ES-I3 (cell line): Measurements from ENCODE around the gene COL24A1.

Source experiments
- H3K36me3 ChIP-seq: 2 replicates; pipeline ENCODE4 v1.6.1; 2013; ENCODE audit warnings: mild to moderate bottlenecking, low read length, control low read depth, moderate library complexity; ENCODE audit not compliant: insufficient read depth
- H3K4me1 ChIP-seq: 2 replicates; pipeline ENCODE4 v1.6.1; 2013; ENCODE audit warnings: mild to moderate bottlenecking, control low read depth, low read length; ENCODE audit not compliant: insufficient read depth
- H3K9ac ChIP-seq: 2 replicates; pipeline ENCODE4 v1.6.1; 2013; ENCODE audit warnings: low read depth, mild to moderate bottlenecking, low read length, moderate library complexity
- H3K9me3 ChIP-seq: 2 replicates; pipeline ENCODE4 v1.6.1; 2013; ENCODE audit warnings: mild to moderate bottlenecking, low read length, moderate library complexity; ENCODE audit not compliant: control insufficient read depth, insufficient read depth

COL24A1 gene

DNA sequence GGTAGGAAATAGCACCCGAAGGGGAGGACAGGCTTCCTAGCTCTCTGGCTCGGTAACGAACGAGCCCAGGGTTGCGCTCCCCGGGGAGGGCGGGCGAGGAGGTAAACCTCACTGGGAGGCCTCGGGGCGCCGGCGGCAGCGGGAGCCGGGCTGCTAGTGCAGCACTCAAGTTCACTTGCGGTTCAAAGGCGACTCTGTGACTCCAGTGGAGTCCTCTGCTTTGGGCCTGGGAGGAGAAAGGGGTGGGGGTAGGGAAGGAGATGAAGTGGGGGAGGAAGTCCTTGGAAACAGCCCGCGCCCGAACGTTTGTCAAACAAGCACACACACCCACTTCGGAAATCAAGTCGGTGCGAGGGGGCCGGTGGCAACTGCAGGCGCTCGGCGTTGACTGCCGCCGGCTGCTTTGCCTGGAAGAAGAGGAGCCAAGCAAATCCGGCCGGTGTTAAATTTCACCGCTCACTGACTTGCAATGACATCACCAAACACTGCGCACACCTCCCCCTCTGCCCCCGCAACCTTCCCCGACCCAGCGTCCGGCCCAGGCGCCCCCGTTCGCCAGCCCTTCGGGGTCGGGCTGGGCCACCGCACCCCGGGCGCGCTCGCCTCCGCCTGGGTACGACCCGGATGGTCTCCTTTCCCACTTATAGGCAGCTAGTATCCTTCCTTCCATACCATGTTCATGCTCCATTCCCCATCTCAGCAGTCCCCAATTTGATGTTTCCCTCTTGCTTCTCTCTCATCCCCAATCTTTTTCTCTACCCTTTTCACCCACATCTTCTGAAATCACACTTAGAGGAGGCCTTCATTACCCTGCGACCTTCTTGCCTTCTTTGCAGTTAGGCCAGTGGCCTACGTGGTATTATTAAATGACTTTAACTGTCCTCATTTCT, at the start of gene COL24A1:
TSS of gene COL24A1 (minus strand) at position 207 of the 890 bp plus-strand sequence. CDS start 376 bp downstream, outside the sequence.
- H3K9me3 ChIP-seq, result no peaks in the 10 kb centered on the region; the same call in 1 of the 2 replicates
- peak within 1 kb of the TSS; percentile 44 for H3K9ac ChIP-seq
- H3K36me3 ChIP-seq, result no peaks in the 10 kb centered on the region
- H3K4me1 ChIP-seq, result peaks cover 3% of the 10 kb centered on the region; the same call in 1 of the 2 replicates

DNA sequence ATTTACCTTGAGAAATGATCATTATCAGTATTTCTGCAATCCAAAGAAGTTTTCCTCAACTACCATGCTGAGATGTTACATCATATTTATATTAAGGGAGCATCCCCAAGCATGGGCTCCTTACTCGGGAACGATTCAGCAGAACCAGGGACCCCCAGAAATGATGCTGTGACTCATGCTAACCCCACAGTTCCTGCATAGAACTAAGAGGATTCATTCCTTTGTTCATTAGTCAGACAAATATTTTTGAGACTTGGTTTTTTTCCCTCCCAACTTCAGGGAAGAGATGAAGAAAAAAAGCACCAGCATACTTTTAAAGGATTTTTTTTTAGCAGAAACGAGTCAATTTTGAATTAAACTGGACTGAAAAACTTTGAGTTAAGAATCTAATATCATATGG, 49.2 kb upstream of the COL24A1 start:
- no peak overlapping the region for H3K9ac ChIP-seq
- no peaks in the 10 kb centered on the region for H3K36me3 ChIP-seq
- no peaks in the 10 kb centered on the region for H3K4me1 ChIP-seq
- no peaks in the 10 kb centered on the region for H3K9me3 ChIP-seq

DNA sequence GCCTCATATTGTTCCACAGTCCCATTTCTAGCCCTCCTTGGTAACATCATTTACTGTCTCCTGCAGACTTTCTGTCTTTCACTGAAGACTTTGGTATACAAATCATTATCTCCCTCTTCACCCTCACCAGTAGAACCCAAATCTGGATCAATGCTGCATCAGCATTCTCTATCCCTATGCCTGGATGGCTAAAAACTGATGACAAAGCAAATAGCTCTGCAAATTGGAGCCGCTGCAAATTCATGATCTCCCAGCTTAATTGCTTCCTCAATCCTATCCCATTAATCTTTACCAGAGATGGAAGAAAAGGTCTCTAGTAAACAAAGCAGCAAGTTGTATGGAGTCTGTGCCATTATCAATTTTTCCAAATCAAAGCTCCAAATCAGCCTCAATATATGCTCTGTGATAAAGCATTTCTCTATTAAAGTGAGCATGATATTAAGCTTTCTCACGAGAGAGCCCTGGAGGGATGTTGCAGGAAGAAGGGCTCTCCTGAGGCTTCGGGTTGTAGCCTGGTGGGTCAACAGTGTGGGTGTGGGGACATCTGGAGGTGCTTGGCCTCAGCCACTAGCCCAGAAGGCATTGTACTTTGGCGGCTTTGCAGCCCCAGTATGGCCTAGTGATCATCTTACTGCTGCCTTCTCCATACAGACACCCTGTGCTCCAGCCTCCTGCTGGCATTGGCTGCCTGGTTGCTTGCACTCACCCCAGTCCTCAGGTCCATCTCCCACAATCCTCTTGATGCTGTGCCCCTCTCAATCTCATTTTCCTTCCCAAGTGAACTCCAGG, 46.2 kb upstream of the COL24A1 start:
- Histone ChIP-seq H3K36me3 (no peaks in the 10 kb centered on the region), H3K4me1 (no peaks in the 10 kb centered on the region), H3K9ac (no peak overlapping the region), H3K9me3 (no peaks in the 10 kb centered on the region)

DNA sequence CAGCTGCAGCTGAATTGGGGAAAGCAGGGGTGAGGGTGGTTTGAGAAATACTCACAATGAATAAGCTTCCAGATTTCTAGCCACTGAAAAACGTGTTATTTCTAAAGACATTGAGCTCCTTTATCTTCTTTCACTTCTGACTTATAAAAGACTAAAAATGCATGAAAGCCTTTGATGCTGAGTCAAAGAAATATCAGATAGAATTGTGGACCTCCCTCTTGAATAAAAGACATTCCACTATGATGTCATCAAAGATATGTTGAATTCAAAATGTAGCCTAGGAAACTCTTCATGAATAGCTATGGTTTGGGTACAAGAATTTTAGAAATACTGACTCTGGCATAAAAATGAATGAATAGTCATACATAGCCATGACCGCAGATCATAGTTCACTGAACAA, 44.7 kb upstream of the COL24A1 start:
- Histone ChIP-seq H3K36me3 (no peaks in the 10 kb centered on the region), H3K9me3 (no peaks in the 10 kb centered on the region), H3K9ac (no peak overlapping the region), H3K4me1 (no peaks in the 10 kb centered on the region)

DNA sequence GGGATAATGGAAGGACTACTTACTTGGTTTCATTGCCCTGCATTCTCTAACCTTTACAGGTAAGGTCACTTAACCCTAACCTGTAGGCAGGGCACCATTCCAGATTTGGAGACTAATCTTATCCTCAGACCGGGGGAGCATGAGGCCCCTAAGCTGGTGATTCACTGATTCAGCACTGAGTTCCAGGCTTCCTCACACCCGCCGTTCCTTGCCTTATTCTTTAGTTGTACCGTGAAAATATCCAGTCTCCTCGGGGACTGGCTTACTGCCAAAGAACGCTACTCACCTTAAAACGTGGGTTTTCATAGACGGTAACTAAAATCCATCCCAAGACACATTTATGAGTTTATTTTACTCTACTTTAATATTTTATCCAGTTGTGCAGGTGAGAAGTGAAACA, 44.3 kb upstream of the COL24A1 start:
- H3K36me3 ChIP-seq, result no peaks in the 10 kb centered on the region
- no peaks in the 10 kb centered on the region for H3K9me3 ChIP-seq
- H3K9ac ChIP-seq, result no peak overlapping the region
- no peaks in the 10 kb centered on the region for H3K4me1 ChIP-seq

DNA sequence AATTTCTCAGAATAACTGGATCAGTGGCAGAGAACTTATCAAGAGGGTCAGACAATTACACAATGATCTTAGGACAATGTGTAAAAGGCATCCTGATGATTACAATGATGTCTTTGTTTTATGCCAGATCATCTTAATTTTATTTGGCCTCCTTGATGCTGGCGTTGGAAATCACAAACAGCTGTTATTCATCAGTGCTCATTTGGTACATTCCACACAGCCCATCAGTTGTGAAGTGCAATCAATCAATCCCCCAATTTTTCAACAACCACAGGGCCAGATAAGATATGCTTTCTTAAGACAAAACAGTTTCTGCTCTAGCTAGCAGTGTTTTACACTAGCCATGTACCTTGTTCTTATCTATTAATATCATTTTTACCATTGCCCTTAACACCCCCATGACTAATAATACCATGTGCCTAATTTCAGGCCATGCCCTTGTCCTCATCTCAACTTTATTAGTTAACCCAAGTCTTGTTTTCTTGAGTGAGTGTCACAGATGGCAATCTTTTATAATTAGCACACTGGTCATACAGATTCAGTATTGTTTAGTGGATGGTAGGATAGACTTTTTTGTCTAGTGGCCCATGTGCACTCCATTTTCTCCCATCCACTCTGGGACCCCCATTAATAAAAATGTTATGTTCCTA, 40.8 kb upstream of the COL24A1 start:
- H3K36me3 ChIP-seq, result no peaks in the 10 kb centered on the region
- H3K9me3 ChIP-seq, result no peaks in the 10 kb centered on the region
- H3K9ac ChIP-seq, result no peak overlapping the region
- H3K4me1 ChIP-seq, result no peaks in the 10 kb centered on the region; the same call in 1 of the 2 replicates

DNA sequence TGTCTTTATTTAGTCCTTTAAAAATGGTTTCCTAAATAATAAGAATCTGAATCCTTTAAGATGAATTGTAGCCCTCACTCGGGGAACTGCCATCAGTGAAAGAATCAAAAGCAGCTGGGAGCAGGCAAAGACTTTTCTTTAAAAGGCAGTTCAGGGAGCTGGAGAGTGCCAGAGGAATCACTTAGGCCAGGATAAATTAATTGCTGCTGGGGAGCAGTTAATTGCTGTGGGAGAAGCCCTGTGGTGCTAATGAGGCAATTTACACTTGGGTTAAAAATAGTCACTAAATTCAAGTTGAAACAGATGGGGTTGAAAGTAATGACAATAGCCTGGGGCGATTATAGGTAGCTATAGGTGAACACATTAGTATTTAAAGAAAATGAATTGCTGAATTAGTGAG, 38.7 kb upstream of the COL24A1 start:
- Histone ChIP-seq H3K36me3 (no peaks in the 10 kb centered on the region), H3K9me3 (no peaks in the 10 kb centered on the region), H3K4me1 (no peaks in the 10 kb centered on the region; the same call in 1 of the 2 replicates), H3K9ac (no peak overlapping the region)

DNA sequence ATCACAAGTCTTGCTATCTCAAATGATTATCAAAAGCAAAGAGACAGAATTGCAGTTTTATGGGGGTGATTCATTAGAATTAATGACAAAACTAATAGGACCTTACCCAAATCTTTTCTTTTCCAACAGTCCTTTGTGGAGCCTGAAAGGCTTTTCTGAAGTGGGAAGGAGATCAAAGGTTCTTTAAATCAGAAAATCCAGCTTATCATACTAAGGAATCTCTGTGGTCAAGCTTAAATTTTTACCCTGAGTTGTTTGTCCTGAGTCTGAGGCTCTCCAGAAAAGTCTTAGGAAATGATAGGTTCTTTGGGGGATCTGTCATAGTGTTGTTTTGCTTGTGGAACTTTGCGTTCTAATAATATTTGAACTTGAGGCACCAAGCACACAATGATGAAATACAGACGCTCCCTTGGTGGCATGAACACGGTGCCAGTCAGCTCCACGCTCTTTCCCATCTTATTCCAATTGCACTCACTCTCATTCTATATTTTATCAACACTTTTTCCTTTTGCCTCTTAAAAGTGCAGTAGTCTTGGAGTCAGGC, 38.0 kb upstream of the COL24A1 start:
- no peaks in the 10 kb centered on the region; the same call in 1 of the 2 replicates for H3K4me1 ChIP-seq
- no peaks in the 10 kb centered on the region for H3K36me3 ChIP-seq
- H3K9me3 ChIP-seq, result no peaks in the 10 kb centered on the region
- no peak overlapping the region for H3K9ac ChIP-seq

DNA sequence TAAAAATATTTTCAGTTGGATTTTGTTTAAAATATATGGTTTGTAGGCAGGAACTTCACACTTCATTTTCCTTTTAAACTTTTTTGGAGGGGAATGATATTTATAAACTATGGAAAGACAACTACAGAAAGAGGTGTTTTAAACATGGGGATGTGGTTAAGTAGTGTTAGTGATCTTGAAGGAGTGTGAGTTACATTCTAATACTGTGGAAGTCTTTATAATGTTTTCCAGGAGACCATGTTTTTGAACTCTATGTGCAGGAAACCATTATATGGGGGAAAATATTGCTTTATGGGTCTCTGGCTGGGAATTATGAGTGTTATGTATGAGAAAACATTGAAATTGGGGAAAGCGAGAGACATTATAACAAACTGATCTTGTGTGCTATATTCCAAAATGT, 35.8 kb upstream of the COL24A1 start:
- no peaks in the 10 kb centered on the region for H3K36me3 ChIP-seq
- no peaks in the 10 kb centered on the region; the same call in 1 of the 2 replicates for H3K4me1 ChIP-seq
- no peak overlapping the region for H3K9ac ChIP-seq
- H3K9me3 ChIP-seq, result no peaks in the 10 kb centered on the region

DNA sequence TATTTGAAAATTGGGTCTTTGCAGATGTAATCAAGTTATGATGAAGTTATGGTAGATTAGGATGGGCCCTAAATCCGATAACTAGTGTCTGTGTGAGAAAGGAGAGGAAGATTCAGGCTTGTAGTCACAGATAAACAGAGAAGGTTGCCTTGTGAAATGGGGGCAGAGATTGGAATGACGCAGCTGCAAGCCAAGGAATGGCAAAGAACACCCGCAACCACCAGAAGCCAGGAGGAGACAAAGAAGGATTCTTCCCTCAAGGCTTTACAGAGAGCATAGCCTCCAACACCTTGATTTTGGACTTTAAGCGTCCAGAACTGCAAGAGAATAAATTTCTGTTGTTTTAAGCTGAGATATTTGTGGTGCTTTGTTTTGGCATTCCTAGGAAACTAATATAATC, 35.4 kb upstream of the COL24A1 start:
- H3K36me3 ChIP-seq, result no peaks in the 10 kb centered on the region
- no peak overlapping the region for H3K9ac ChIP-seq
- no peaks in the 10 kb centered on the region; the same call in 1 of the 2 replicates for H3K4me1 ChIP-seq
- no peaks in the 10 kb centered on the region for H3K9me3 ChIP-seq

DNA sequence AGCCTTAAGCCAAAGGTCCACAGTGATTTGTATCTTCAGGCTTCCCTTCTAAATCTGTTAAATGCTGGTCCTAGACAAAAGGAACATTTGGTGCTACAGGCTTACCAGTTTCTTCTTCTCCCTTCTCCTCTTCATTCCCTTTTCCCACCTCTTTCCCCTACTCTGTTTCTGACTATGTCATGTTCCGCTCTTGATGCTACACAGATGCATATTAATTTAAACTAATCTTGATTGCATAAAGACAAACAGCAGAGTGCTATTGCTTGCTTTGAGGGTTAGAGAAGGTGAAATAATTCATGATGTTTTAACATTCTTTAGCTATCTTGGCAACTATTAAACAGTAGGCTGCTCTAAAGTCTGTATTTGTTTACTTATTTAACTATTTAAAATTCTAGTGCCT, 34.3 kb upstream of the COL24A1 start:
- Histone ChIP-seq H3K9ac (no peak overlapping the region), H3K9me3 (no peaks in the 10 kb centered on the region), H3K36me3 (no peaks in the 10 kb centered on the region), H3K4me1 (no peaks in the 10 kb centered on the region; the same call in 1 of the 2 replicates)

DNA sequence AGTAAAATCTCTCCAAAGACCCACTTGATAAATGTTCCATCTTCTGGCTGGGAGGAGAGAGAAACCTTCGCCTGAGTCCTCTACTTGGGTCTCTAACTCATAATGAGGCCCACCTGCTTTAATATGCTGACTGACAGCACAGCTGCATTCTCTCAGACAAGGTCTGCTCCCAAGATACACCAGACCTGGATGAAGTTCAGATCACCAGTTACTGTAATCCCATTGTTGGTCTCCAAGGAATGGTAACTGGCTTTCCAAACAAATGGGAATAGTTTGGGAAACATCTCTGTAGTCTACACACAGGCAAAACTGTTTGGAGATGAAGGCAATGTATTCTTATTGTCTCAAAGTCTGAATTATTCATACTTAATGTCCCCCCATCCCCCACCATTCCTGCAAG, 27.9 kb upstream of the COL24A1 start:
- H3K4me1 ChIP-seq, result no peaks in the 10 kb centered on the region
- H3K9me3 ChIP-seq, result no peaks in the 10 kb centered on the region
- no peaks in the 10 kb centered on the region for H3K36me3 ChIP-seq
- H3K9ac ChIP-seq, result no peak overlapping the region

DNA sequence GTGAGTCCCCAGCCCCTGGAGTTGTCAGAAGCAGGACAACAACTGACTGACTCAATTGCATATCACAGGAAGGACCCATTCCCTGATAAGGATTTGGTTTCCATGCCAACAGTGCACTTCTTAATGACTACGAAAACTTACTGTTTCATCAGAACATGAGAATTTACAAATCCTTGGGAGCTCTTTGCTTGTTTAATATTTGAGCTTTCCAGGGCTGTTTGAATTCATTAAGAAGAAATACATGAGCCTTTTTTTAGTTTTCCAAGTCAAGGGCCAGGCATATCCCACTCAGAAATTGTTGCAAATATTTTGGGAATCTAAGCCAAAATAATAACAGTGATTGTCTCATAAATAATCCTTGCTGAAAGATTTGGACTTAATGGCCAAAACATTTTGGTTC, 27.2 kb upstream of the COL24A1 start:
- H3K4me1 ChIP-seq, result no peaks in the 10 kb centered on the region
- no peaks in the 10 kb centered on the region for H3K9me3 ChIP-seq
- no peaks in the 10 kb centered on the region for H3K36me3 ChIP-seq
- no peak overlapping the region for H3K9ac ChIP-seq

DNA sequence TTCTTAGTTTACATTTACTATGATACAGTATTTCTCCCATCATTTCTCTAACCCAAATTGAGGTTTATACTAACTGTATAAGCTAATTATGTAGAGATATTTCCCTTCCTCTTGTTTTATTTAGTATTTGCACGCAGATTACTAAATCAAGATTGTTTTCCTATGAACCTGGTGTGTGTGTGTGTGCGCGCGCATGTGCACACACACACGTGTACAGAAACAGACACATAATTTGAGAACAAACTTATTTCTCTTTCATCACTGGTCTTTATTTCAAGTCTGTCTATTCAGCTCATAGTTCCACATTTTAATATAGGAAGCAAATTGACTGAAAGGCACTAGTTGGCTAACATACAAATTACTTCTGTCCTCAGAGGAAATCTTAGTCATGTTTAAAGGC, 19.7 kb upstream of the COL24A1 start:
- no peaks in the 10 kb centered on the region for H3K4me1 ChIP-seq
- H3K36me3 ChIP-seq, result no peaks in the 10 kb centered on the region
- H3K9ac ChIP-seq, result no peak overlapping the region
- no peaks in the 10 kb centered on the region for H3K9me3 ChIP-seq
